ENCODE measurements around the gene HEBP2. TPM values are rescaled to one million over a fixed set of nuclear protein-coding genes. Genes with fewer than 3 reads are reported as not detected.

The HEBP2 gene
- total RNA-seq, 4 donors from 2014 or later: 71.1 to 105 (median 77.8) TPM

- H3K36me3 ChIP-seq: peaks cover 0 to 9% of the 10 kb centered on the region in 2 donors
- TF ChIP-seq EP300 (IDR thresholded peaks at IDR 0.05) (no peak), POLR2A (IDR thresholded peaks at IDR 0.05) (no peak), POLR2AphosphoS5 (IDR thresholded peaks at IDR 0.05) (no peak)
- TF ChIP-seq, protein P1, sequence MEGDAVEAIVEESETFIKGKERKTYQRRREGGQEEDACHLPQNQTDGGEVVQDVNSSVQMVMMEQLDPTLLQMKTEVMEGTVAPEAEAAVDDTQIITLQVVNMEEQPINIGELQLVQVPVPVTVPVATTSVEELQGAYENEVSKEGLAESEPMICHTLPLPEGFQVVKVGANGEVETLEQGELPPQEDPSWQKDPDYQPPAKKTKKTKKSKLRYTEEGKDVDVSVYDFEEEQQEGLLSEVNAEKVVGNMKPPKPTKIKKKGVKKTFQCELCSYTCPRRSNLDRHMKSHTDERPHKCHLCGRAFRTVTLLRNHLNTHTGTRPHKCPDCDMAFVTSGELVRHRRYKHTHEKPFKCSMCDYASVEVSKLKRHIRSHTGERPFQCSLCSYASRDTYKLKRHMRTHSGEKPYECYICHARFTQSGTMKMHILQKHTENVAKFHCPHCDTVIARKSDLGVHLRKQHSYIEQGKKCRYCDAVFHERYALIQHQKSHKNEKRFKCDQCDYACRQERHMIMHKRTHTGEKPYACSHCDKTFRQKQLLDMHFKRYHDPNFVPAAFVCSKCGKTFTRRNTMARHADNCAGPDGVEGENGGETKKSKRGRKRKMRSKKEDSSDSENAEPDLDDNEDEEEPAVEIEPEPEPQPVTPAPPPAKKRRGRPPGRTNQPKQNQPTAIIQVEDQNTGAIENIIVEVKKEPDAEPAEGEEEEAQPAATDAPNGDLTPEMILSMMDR (IDR thresholded peaks at IDR 0.05): no peak
- 81 to 88% methylated on average over 8 of the region's 8 CpGs for WGBS, 2 donors (ENCODE audit: low coverage in 1 of 2)
- H3K27ac ChIP-seq: no peak overlapping the region
- no peak overlapping the region for H3K4me3 ChIP-seq
- H3K27me3 ChIP-seq: no peaks in the 10 kb centered on the region
- no peak for ATAC-seq
- H3K9me3 ChIP-seq: no peaks in the 10 kb centered on the region
- H3K4me1 ChIP-seq: peaks cover 0 to 30% (median 7%) of the 10 kb centered on the region in 3 donors
These were observed 23.7 kb downstream of the HEBP2 start for GRCh38 chr6:138427701-138428100.

- peak; percentile 42 for ATAC-seq
- Histone ChIP-seq H3K4me1 (peaks cover 0 to 22% (median 4%) of the 10 kb centered on the region in 3 donors), H3K27ac (peak overlapping the region in 3 of 4 donors; percentile 31 to 65 (median 59)), H3K27me3 (no peaks in the 10 kb centered on the region), H3K9me3 (no peaks in the 10 kb centered on the region), H3K4me3 (peak overlapping the region in 1 of 2 donors; percentile 22), H3K36me3 (peaks cover 0 to 10% of the 10 kb centered on the region in 2 donors)
- WGBS, 2 donors (ENCODE audit: low coverage in 1 of 2): 17 to 19% methylated on average over 4 to 7 of the region's 8 CpGs
- no peak for TF ChIP-seq EP300 (IDR thresholded peaks at IDR 0.05)
- TF ChIP-seq, protein P1 (IDR thresholded peaks at IDR 0.05): peak; percentile 46 to 77 (median 70)
These were observed 25.0 kb downstream of the HEBP2 start for GRCh38 chr6:138428944-138429598.

GRCh38 chr6:138429761-138430160 is 25.7 kb downstream of the HEBP2 start:
- Histone ChIP-seq H3K9me3 (no peaks in the 10 kb centered on the region), H3K4me1 (peaks cover 0 to 22% (median 4%) of the 10 kb centered on the region in 3 donors), H3K27ac (peak overlapping the region in 3 of 4 donors; percentile 31 to 65 (median 59)), H3K27me3 (no peaks in the 10 kb centered on the region), H3K36me3 (peaks cover 0 to 5% of the 10 kb centered on the region in 2 donors), H3K4me3 (peak overlapping the region in 1 of 2 donors; percentile 22)
- WGBS, 2 donors (ENCODE audit: low coverage in 1 of 2): 49 to 52% methylated on average over 11 of the region's 12 CpGs
- ATAC-seq: no peak
- TF ChIP-seq POLR2AphosphoS5 (IDR thresholded peaks at IDR 0.05) (no peak), POLR2A (IDR thresholded peaks at IDR 0.05) (no peak), EP300 (IDR thresholded peaks at IDR 0.05) (no peak)
- TF ChIP-seq, protein P1 (IDR thresholded peaks at IDR 0.05): no peak

DNA sequence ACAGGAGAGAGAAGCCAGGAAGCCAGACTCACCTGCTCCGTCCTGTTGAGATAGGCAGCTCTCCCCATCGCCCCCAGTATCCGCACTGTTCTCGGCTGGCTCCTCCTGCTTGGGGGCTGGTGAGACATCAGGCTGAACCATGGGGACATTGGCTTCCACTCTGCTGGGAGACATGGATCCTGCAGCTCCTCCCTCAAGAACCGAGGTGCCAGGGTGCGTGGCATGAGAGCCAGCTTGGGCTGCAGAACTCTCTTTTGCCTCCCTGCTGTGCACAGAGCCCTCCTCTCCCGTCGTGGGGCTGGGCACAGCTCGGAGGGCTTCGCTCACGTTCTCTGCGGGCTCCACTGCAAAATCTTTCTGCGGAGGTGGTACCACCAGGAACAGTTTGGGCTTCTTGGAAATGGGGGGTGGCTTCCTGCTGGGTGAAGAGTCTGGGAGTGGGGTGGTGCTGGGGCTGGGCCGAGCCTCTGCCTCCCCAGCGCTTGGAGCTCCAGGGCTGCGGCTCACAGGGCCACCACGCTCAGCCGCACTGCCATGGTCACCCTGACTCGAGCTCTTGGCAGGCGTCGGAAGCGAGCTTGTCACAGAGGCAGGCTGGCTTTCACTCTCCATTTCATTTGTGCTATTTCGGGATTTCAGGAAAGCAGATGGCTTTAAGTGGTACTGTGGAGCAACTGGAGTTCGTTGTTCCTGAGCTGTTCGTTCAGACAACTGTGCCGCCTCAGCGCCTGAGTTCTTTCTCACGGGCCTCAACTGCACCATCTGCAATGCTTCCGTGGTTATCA is 26.5 kb downstream of the HEBP2 start:
- no peak for ATAC-seq
- H3K36me3 ChIP-seq: peaks cover 0 to 5% of the 10 kb centered on the region in 2 donors
- peaks cover 0 to 22% (median 4%) of the 10 kb centered on the region in 3 donors for H3K4me1 ChIP-seq
- no peak overlapping the region for H3K4me3 ChIP-seq
- H3K27ac ChIP-seq: peak overlapping the region in 1 of 4 donors; percentile 65
- H3K27me3 ChIP-seq: no peaks in the 10 kb centered on the region
- 62 to 86% methylated on average over 2 to 8 of the region's 29 CpGs for WGBS, 2 donors (ENCODE audit: low coverage in 1 of 2)
- H3K9me3 ChIP-seq: no peaks in the 10 kb centered on the region
- no peak for TF ChIP-seq POLR2AphosphoS5 (IDR thresholded peaks at IDR 0.05)
- TF ChIP-seq, protein P1 (IDR thresholded peaks at IDR 0.05): no peak
- TF ChIP-seq POLR2A (IDR thresholded peaks at IDR 0.05): no peak
- no peak for TF ChIP-seq EP300 (IDR thresholded peaks at IDR 0.05)

All from gastroesophageal sphincter (tissue), 4 donors.